Caco-2 (cell line): ENCODE results near the gene HTR3B. TPM values are rescaled to one million over a fixed set of nuclear protein-coding genes. Genes with fewer than 3 reads are reported as not detected.
A peak's percentile ranks its signal among the peaks of the same experiment; 100 is the strongest.

ENCODE experiments used
- BruUV-seq: library from RNA; stranded (reverse); fragments of 400-500 nt; replicated peaks from 2 replicates; lab custom pipeline; 2021; lab: Mats Ljungman, UMichigan
- CTCF ChIA-PET: fragments of 300-600 bp; sonication (Branson Sonifier 250); formaldehyde crosslinking; loops from one replicate; lab custom pipeline; 2022; ENCODE audit warnings: antibody characterized with exemption; lab: Charles Lee
- POLR2A ChIA-PET: fragments of 300-600 bp; sonication (Branson Sonifier 250); formaldehyde crosslinking; loops from one replicate; lab custom pipeline; 2022; ENCODE audit warnings: antibody characterized with exemption; lab: Charles Lee
- DNase-seq, 2 experiments: peaks; one replicate each; pipeline versions ENCODE4 v3.0.0 to v3.0.0-alpha.2; 2020 to 2022
- H3K27me3 ChIP-seq: replicated peaks from 2 replicates; pipeline ENCODE4 v1.6.0; 2011; ENCODE audit warnings: low read length; ENCODE audit not compliant: control insufficient read depth, insufficient read depth
- H3K36me3 ChIP-seq: 2 replicates; pipeline ENCODE4 v1.5.1; 2011; ENCODE audit warnings: low read length; ENCODE audit not compliant: control insufficient read depth, insufficient read depth
- H3K4me1 ChIP-seq: fragments of 250-450 bp; sonication (Bioruptor Pico); 2 replicates; pipeline ENCODE4 v1.5.1; 2020; ENCODE audit warnings: mild to moderate bottlenecking
- H3K4me3 ChIP-seq: 2 replicates; pipeline ENCODE4 v1.5.1; 2011; ENCODE audit warnings: low read depth, mild to moderate bottlenecking, control low read depth, low read length
- H3K9me3 ChIP-seq: fragments of 250-450 bp; sonication (Bioruptor Pico); 2 replicates; pipeline ENCODE4 v1.5.1; 2020; ENCODE audit warnings: mild to moderate bottlenecking, moderate library complexity
- H3K27ac Mint-ChIP-seq: one replicate; pipeline ENCODE4 v1.8.0; 2022; ENCODE audit warnings: mixed read lengths; ENCODE audit not compliant: unreplicated experiment
- H3K27me3 Mint-ChIP-seq: one replicate; pipeline ENCODE4 v1.8.0; 2022; ENCODE audit warnings: mixed read lengths; ENCODE audit not compliant: insufficient read depth, unreplicated experiment
- H3K36me3 Mint-ChIP-seq: one replicate; pipeline ENCODE4 v1.8.0; 2022; ENCODE audit warnings: mild to moderate bottlenecking, mixed read lengths; ENCODE audit not compliant: insufficient read depth, unreplicated experiment
- H3K4me1 Mint-ChIP-seq: one replicate; pipeline ENCODE4 v1.8.0; 2022; ENCODE audit warnings: low read depth, mixed read lengths; ENCODE audit not compliant: unreplicated experiment
- H3K4me3 Mint-ChIP-seq: one replicate; pipeline ENCODE4 v1.8.0; 2022; ENCODE audit warnings: mild to moderate bottlenecking, moderate library complexity, mixed read lengths; ENCODE audit not compliant: unreplicated experiment
- H3K9me3 Mint-ChIP-seq: one replicate; pipeline ENCODE4 v1.8.0; 2022; ENCODE audit warnings: mixed read lengths; ENCODE audit not compliant: unreplicated experiment
- CTCF ChIP-seq, 2 experiments: fragments of 200-600 bp in 1 of 2; IDR thresholded peaks; 1 replicate in 1 of 2; 2 replicates in 1 of 2; pipeline versions ENCODE4 v1.5.1 to v1.8.0; 2011 to 2022; ENCODE audit warnings: antibody characterized with exemption in 1 of 2, control low read depth in 1 of 2, inconsistent platforms in 1 of 2, low read depth in 1 of 2, low read length in 1 of 2, mild to moderate bottlenecking in 1 of 2, moderate library complexity in 1 of 2; ENCODE audit not compliant: insufficient read depth in 1 of 2, severe bottlenecking in 1 of 2, unreplicated experiment in 1 of 2
- intact Hi-C: fragments of 100-400 bp; cut with micrococcal nuclease; formaldehyde crosslinking; loops from one replicate; pipeline ENCODE4 v1.10.0; 2022; ENCODE audit not compliant: unreplicated experiment
- total RNA-seq: library from RNA; stranded (reverse); gene quantifications from 2 replicates; pipeline ENCODE4 v1.2.3, GENCODE V29; 2022

HTR3B gene
- total RNA-seq, 1 experiment from 2014 or later: not detected

- CTCF ChIA-PET: interaction anchor here (0.7 to 7.1 kb wide), 2 partner anchors 15 to 269 kb away, joined by 3 to 99 read pairs; no protein-coding TSS in a partner anchor
Measured at GRCh38 chr11:113992459-113993110, 88.0 kb downstream of the HTR3B start.

GRCh38 chr11:113994077-113994954, 89.7 kb downstream of the HTR3B start:
- CTCF ChIA-PET: interaction anchor here (0.6 to 7.1 kb wide), 9 partner anchors 18 to 513 kb away, joined by 3 to 99 read pairs (median 4); no protein-coding TSS in a partner anchor
- no peaks in the 10 kb centered on the region for H3K36me3 Mint-ChIP-seq
- intact Hi-C loops: loop anchor here (1.0 to 2.0 kb wide), 6 partner anchors 32 to 267 kb away; no protein-coding TSS in a partner anchor
- no TSS peak for BruUV-seq
- H3K27ac Mint-ChIP-seq: no peak overlapping the region
- H3K4me1 Mint-ChIP-seq: no peaks in the 10 kb centered on the region
- Histone ChIP-seq H3K27me3 (no peaks in the 10 kb centered on the region), H3K9me3 (no peaks in the 10 kb centered on the region), H3K36me3 (no peaks in the 10 kb centered on the region), H3K4me1 (no peaks in the 10 kb centered on the region), H3K4me3 (no peak overlapping the region)
- POLR2A ChIA-PET: no interaction called here
- peak; percentile 93 to 96 for TF ChIP-seq CTCF (IDR thresholded peaks at IDR 0.05; ENCODE audit: insufficient read depth in 1 of 2, low read depth in 1 of 2, low read length in 1 of 2, severe bottlenecking in 1 of 2, unreplicated experiment in 1 of 2)
- no peak overlapping the region for H3K4me3 Mint-ChIP-seq
- no peaks in the 10 kb centered on the region for H3K9me3 Mint-ChIP-seq
- peak in 1 of 2 experiments; percentile 69 for DNase-seq
- peaks cover 18% of the 10 kb centered on the region for H3K27me3 Mint-ChIP-seq

More at GRCh38 chr11:113992459-113993110, 88.0 kb downstream of the HTR3B start:
- H3K4me1 ChIP-seq: no peaks in the 10 kb centered on the region
- no peaks in the 10 kb centered on the region for H3K9me3 ChIP-seq
- H3K27ac Mint-ChIP-seq: no peak overlapping the region
- POLR2A ChIA-PET: no interaction called here
- no peak for TF ChIP-seq CTCF (IDR thresholded peaks at IDR 0.05; ENCODE audit: insufficient read depth in 1 of 2, low read depth in 1 of 2, low read length in 1 of 2, severe bottlenecking in 1 of 2, unreplicated experiment in 1 of 2)
- intact Hi-C loops: no loop called here
- H3K27me3 Mint-ChIP-seq: peaks cover 23% of the 10 kb centered on the region
- no peaks in the 10 kb centered on the region for H3K9me3 Mint-ChIP-seq
- BruUV-seq: no TSS peak
- no peak overlapping the region for H3K4me3 ChIP-seq
- H3K36me3 Mint-ChIP-seq: no peaks in the 10 kb centered on the region
- H3K4me1 Mint-ChIP-seq: no peaks in the 10 kb centered on the region
- H3K36me3 ChIP-seq: no peaks in the 10 kb centered on the region
- DNase-seq: no peak
- no peak overlapping the region for H3K4me3 Mint-ChIP-seq
- H3K27me3 ChIP-seq: no peaks in the 10 kb centered on the region

Other genes starting within 250 kb of the HTR3B start
- 2.4 and 2.7 TPM in 2 replicates for gene TMPRSS5, start 198.5 kb upstream of the HTR3B start, total RNA-seq
- 43.1 and 44.0 TPM in 2 replicates for gene ZW10, start 131.1 kb upstream of the HTR3B start, total RNA-seq
- gene CLDN25, start 125.0 kb upstream of the HTR3B start, total RNA-seq: not detected in 2 replicates
- 63.8 and 74.4 TPM in 2 replicates for gene USP28, start 29.2 kb upstream of the HTR3B start, total RNA-seq
- gene HTR3A, start 70.3 kb downstream of the HTR3B start, total RNA-seq: not detected in 2 replicates
- gene ZBTB16, start 154.9 kb downstream of the HTR3B start, total RNA-seq: 10.6 and 12.7 TPM in 2 replicates